ENCODE data around the gene ZG16B.
A peak's percentile ranks its signal among the peaks of the same experiment; 100 is the strongest.

Gene ZG16B

DNA sequence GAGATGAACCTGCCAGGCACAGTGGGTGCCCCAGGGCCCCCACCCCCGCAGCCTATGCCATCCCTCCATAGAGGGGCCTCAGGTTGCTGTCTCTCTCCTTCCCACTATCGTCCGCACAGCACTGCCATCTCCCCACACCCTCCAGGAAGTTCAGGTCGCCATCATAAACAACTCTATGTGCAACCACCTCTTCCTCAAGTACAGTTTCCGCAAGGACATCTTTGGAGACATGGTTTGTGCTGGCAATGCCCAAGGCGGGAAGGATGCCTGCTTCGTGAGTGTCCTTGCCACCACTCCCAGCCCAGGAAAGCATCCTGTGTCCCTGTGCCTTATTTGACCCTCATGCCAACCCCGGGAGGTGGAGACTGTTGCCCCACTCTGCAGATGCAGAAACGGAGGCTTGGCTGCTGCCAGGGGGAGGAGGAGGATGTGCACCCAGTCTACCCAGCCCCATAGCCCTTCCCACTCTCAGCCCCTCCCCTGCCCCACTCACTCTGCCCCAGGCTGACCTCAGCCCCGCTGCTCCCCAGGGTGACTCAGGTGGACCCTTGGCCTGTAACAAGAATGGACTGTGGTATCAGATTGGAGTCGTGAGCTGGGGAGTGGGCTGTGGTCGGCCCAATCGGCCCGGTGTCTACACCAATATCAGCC is 9.1 kb upstream of the ZG16B start:
- no peaks in the 10 kb centered on the region for H3K36me3 ChIP-seq (ENCODE audit: control insufficient read depth in 1 of 2, insufficient read depth in 2 of 2, low read length in 2 of 2)
- H3K79me1 ChIP-seq (ENCODE audit: low read length): no peaks in the 10 kb centered on the region
- H3K18ac ChIP-seq (ENCODE audit: low read length): no peak overlapping the region
- H3K9me3 ChIP-seq (ENCODE audit: insufficient read depth, low read depth, low read length): peaks cover 2% of the 10 kb centered on the region
- no peak overlapping the region for H4K91ac ChIP-seq (ENCODE audit: low read depth, low read length)
- H3K27me3 ChIP-seq (ENCODE audit: insufficient read depth, low read length): no peaks in the 10 kb centered on the region
- H3K4me2 ChIP-seq (ENCODE audit: low read length): no peak overlapping the region
- no CpG with 5 or more reads among the region's 14 CpGs for WGBS (ENCODE audit: extremely low coverage, insufficient coverage, insufficient read length)
- no peak overlapping the region for H3K14ac ChIP-seq (ENCODE audit: low read length)
- H2AFZ ChIP-seq (ENCODE audit: insufficient read depth, low read length, poor library complexity): no peak overlapping the region
- no peaks in the 10 kb centered on the region for H3K79me2 ChIP-seq (ENCODE audit: control insufficient read depth, insufficient read depth, low read length, poor library complexity)
- DNase-seq: no peak
- H4K8ac ChIP-seq (ENCODE audit: low read depth, low read length): no peak overlapping the region
- H2BK5ac ChIP-seq (ENCODE audit: low read depth, low read length, poor library complexity): no peak overlapping the region
- no peak overlapping the region for H2BK12ac ChIP-seq (ENCODE audit: low read length)
- no peak overlapping the region for H3K23ac ChIP-seq (ENCODE audit: low read length)
- H4K12ac ChIP-seq (ENCODE audit: low read depth, low read length): no peak overlapping the region
- H2AK5ac ChIP-seq (ENCODE audit: low read length): no peak overlapping the region
- H3K4me1 ChIP-seq (ENCODE audit: control insufficient read depth in 1 of 2, insufficient read depth in 2 of 2, low read length in 2 of 2): peaks cover 4 to 7% of the 10 kb centered on the region in 2 experiments
- no peak overlapping the region for H3K27ac ChIP-seq (ENCODE audit: low read depth, low read length)
- H3K4me3 ChIP-seq (ENCODE audit: low read depth, low read length): no peak overlapping the region
- no peak overlapping the region for H3K9ac ChIP-seq (ENCODE audit: low read length)
- H2BK120ac ChIP-seq (ENCODE audit: insufficient read depth, low read length, poor library complexity): no peak overlapping the region
- H3K4ac ChIP-seq (ENCODE audit: low read depth, low read length): no peak overlapping the region

- Histone ChIP-seq H3K14ac (ENCODE audit: low read length) (no peak overlapping the region), H3K79me2 (ENCODE audit: control insufficient read depth, insufficient read depth, low read length, poor library complexity) (no peaks in the 10 kb centered on the region)
- WGBS (ENCODE audit: extremely low coverage, insufficient coverage, insufficient read length): no CpG with 5 or more reads among the region's 9 CpGs
Measured at GRCh38 chr16:2821487-2822157, 8.5 kb upstream of the ZG16B start.

GRCh38 chr16:2822158-2822495 is 8.0 kb upstream of the ZG16B start:
- no peaks in the 10 kb centered on the region for H3K36me3 ChIP-seq (ENCODE audit: control insufficient read depth in 1 of 2, insufficient read depth in 2 of 2, low read length in 2 of 2)
- no peak overlapping the region for H4K8ac ChIP-seq (ENCODE audit: low read depth, low read length)
- no peak overlapping the region for H2AK5ac ChIP-seq (ENCODE audit: low read length)
- no peak overlapping the region for H4K12ac ChIP-seq (ENCODE audit: low read depth, low read length)
- H3K14ac ChIP-seq (ENCODE audit: low read length): no peak overlapping the region
- no peak overlapping the region for H3K4me2 ChIP-seq (ENCODE audit: low read length)
- no peak overlapping the region for H3K23ac ChIP-seq (ENCODE audit: low read length)
- H3K4me3 ChIP-seq (ENCODE audit: low read depth, low read length): no peak overlapping the region
- WGBS (ENCODE audit: extremely low coverage, insufficient coverage, insufficient read length): no CpG with 5 or more reads among the region's 8 CpGs
- DNase-seq: no peak
- peaks cover 2% of the 10 kb centered on the region for H3K9me3 ChIP-seq (ENCODE audit: insufficient read depth, low read depth, low read length)
- H3K79me2 ChIP-seq (ENCODE audit: control insufficient read depth, insufficient read depth, low read length, poor library complexity): no peaks in the 10 kb centered on the region
- no peak overlapping the region for H3K9ac ChIP-seq (ENCODE audit: low read length)
- H3K4ac ChIP-seq (ENCODE audit: low read depth, low read length): no peak overlapping the region
- no peaks in the 10 kb centered on the region for H3K27me3 ChIP-seq (ENCODE audit: insufficient read depth, low read length)
- no peak overlapping the region for H3K27ac ChIP-seq (ENCODE audit: low read depth, low read length)
- no peaks in the 10 kb centered on the region for H3K79me1 ChIP-seq (ENCODE audit: low read length)
- H2BK5ac ChIP-seq (ENCODE audit: low read depth, low read length, poor library complexity): no peak overlapping the region
- no peak overlapping the region for H2BK12ac ChIP-seq (ENCODE audit: low read length)
- no peak overlapping the region for H2BK120ac ChIP-seq (ENCODE audit: insufficient read depth, low read length, poor library complexity)
- no peak overlapping the region for H4K91ac ChIP-seq (ENCODE audit: low read depth, low read length)
- no peak overlapping the region for H3K18ac ChIP-seq (ENCODE audit: low read length)
- H3K4me1 ChIP-seq (ENCODE audit: control insufficient read depth in 1 of 2, insufficient read depth in 2 of 2, low read length in 2 of 2): peaks cover 4 to 7% of the 10 kb centered on the region in 2 experiments
- H2AFZ ChIP-seq (ENCODE audit: insufficient read depth, low read length, poor library complexity): no peak overlapping the region

More at GRCh38 chr16:2821487-2822157, 8.5 kb upstream of the ZG16B start:
- Histone ChIP-seq H2BK120ac (ENCODE audit: insufficient read depth, low read length, poor library complexity) (no peak overlapping the region), H2AK5ac (ENCODE audit: low read length) (no peak overlapping the region), H2BK5ac (ENCODE audit: low read depth, low read length, poor library complexity) (no peak overlapping the region), H4K91ac (ENCODE audit: low read depth, low read length) (no peak overlapping the region), H3K9ac (ENCODE audit: low read length) (no peak overlapping the region), H3K4me1 (ENCODE audit: control insufficient read depth in 1 of 2, insufficient read depth in 2 of 2, low read length in 2 of 2) (peaks cover 4 to 7% of the 10 kb centered on the region in 2 experiments), H3K23ac (ENCODE audit: low read length) (no peak overlapping the region), H4K8ac (ENCODE audit: low read depth, low read length) (no peak overlapping the region), H3K79me1 (ENCODE audit: low read length) (no peaks in the 10 kb centered on the region), H3K4me3 (ENCODE audit: low read depth, low read length) (no peak overlapping the region), H2AFZ (ENCODE audit: insufficient read depth, low read length, poor library complexity) (no peak overlapping the region), H3K4ac (ENCODE audit: low read depth, low read length) (no peak overlapping the region), H2BK12ac (ENCODE audit: low read length) (no peak overlapping the region), H3K27me3 (ENCODE audit: insufficient read depth, low read length) (no peaks in the 10 kb centered on the region), H3K18ac (ENCODE audit: low read length) (no peak overlapping the region), H3K4me2 (ENCODE audit: low read length) (no peak overlapping the region), H3K9me3 (ENCODE audit: insufficient read depth, low read depth, low read length) (peaks cover 2% of the 10 kb centered on the region), H4K12ac (ENCODE audit: low read depth, low read length) (no peak overlapping the region), H3K36me3 (ENCODE audit: control insufficient read depth in 1 of 2, insufficient read depth in 2 of 2, low read length in 2 of 2) (no peaks in the 10 kb centered on the region), H3K27ac (ENCODE audit: low read depth, low read length) (no peak overlapping the region)
- DNase-seq: peak in 1 of 2 donors; percentile 13

DNA sequence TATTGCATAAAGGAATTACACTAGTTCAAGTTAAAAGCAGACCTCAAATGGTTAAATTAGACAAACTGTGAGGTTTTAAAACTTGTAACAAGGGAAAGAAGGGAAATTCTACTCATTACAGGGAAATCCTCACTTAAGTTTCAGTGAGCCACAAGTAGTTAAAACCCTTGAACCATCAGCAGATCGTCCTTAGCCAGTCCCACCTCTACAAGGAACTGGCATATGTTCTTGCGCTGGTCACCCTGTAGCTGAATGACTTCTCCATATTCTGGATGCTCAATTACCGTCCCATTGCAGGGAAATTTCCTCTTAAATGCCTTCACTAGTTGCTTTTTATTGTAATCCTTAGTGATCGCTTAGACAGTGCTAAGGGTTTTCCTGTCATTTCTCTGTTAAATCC is 7.6 kb upstream of the ZG16B start:
- Histone ChIP-seq H2BK12ac (ENCODE audit: low read length) (no peak overlapping the region), H3K4me1 (ENCODE audit: control insufficient read depth in 1 of 2, insufficient read depth in 2 of 2, low read length in 2 of 2) (peaks cover 4 to 7% of the 10 kb centered on the region in 2 experiments), H3K4me3 (ENCODE audit: low read depth, low read length) (no peak overlapping the region), H3K79me2 (ENCODE audit: control insufficient read depth, insufficient read depth, low read length, poor library complexity) (no peaks in the 10 kb centered on the region), H3K18ac (ENCODE audit: low read length) (no peak overlapping the region), H2BK120ac (ENCODE audit: insufficient read depth, low read length, poor library complexity) (no peak overlapping the region), H3K36me3 (ENCODE audit: control insufficient read depth in 1 of 2, insufficient read depth in 2 of 2, low read length in 2 of 2) (no peaks in the 10 kb centered on the region), H3K14ac (ENCODE audit: low read length) (no peak overlapping the region), H3K27me3 (ENCODE audit: insufficient read depth, low read length) (no peaks in the 10 kb centered on the region), H2BK5ac (ENCODE audit: low read depth, low read length, poor library complexity) (no peak overlapping the region), H3K4ac (ENCODE audit: low read depth, low read length) (no peak overlapping the region), H3K27ac (ENCODE audit: low read depth, low read length) (no peak overlapping the region), H2AK5ac (ENCODE audit: low read length) (no peak overlapping the region), H3K9me3 (ENCODE audit: insufficient read depth, low read depth, low read length) (peaks cover 2% of the 10 kb centered on the region), H3K23ac (ENCODE audit: low read length) (no peak overlapping the region), H4K12ac (ENCODE audit: low read depth, low read length) (no peak overlapping the region), H4K91ac (ENCODE audit: low read depth, low read length) (no peak overlapping the region), H3K9ac (ENCODE audit: low read length) (no peak overlapping the region), H4K8ac (ENCODE audit: low read depth, low read length) (no peak overlapping the region), H3K79me1 (ENCODE audit: low read length) (no peaks in the 10 kb centered on the region), H2AFZ (ENCODE audit: insufficient read depth, low read length, poor library complexity) (no peak overlapping the region), H3K4me2 (ENCODE audit: low read length) (no peak overlapping the region)
- DNase-seq: no peak
- no CpG with 5 or more reads among the region's 4 CpGs for WGBS (ENCODE audit: extremely low coverage, insufficient coverage, insufficient read length)
